ENCODE measurements around the gene SPIRE2.
"Not testable (repeated sequence)": the region's sequence is repeated elsewhere in the genome, so short reads cannot be mapped to it uniquely, and the experiment has no call there.

The SPIRE2 gene

GRCh38 chr16:89898201-89898967, 70.1 kb downstream of the SPIRE2 start:
- no peak for DNase-seq

GRCh38 chr16:89899879-89900481, 71.7 kb downstream of the SPIRE2 start:
- no peak for DNase-seq

- no peak for DNase-seq
These were observed 72.6 kb downstream of the SPIRE2 start for GRCh38 chr16:89900885-89901284.

GRCh38 chr16:89902980-89903379, 74.7 kb downstream of the SPIRE2 start:
- no peak for DNase-seq

- no peak for DNase-seq
These were observed 75.7 kb downstream of the SPIRE2 start for GRCh38 chr16:89903908-89904515.

- no peak for DNase-seq
These were observed 76.6 kb downstream of the SPIRE2 start for GRCh38 chr16:89904606-89905510.

GRCh38 chr16:89905511-89906139, 77.3 kb downstream of the SPIRE2 start:
- DNase-seq: no peak

GRCh38 chr16:89906140-89907025, 78.1 kb downstream of the SPIRE2 start:
- no peak for DNase-seq

GRCh38 chr16:89907055-89907814, 79.0 kb downstream of the SPIRE2 start:
- DNase-seq: no peak

- no peak for DNase-seq
These were observed 80.0 kb downstream of the SPIRE2 start for GRCh38 chr16:89908236-89908635.

- DNase-seq: peak; percentile 68 to 70
These were observed 81.8 kb downstream of the SPIRE2 start for GRCh38 chr16:89909777-89910716.

GRCh38 chr16:89910717-89911354, 82.6 kb downstream of the SPIRE2 start:
- DNase-seq: no peak

GRCh38 chr16:89911375-89911774, 83.1 kb downstream of the SPIRE2 start:
- DNase-seq: no peak

GRCh38 chr16:89912143-89912542, 83.9 kb downstream of the SPIRE2 start:
- DNase-seq: no peak

- no peak for DNase-seq
These were observed 84.4 kb downstream of the SPIRE2 start for GRCh38 chr16:89912627-89913026.

- DNase-seq: no peak
These were observed 85.4 kb downstream of the SPIRE2 start for GRCh38 chr16:89913408-89914387.

GRCh38 chr16:89914642-89915285, 86.5 kb downstream of the SPIRE2 start:
- DNase-seq: not testable (repeated sequence)
